HG03460 (cell line): ENCODE results near the gene COBL.

Experiments
- ATAC-seq: cut with Tn5 transposase; IDR thresholded peaks from one replicate; pipeline ENCODE4 v1.9.1; 2021; ENCODE audit not compliant: unreplicated experiment

Gene COBL

DNA sequence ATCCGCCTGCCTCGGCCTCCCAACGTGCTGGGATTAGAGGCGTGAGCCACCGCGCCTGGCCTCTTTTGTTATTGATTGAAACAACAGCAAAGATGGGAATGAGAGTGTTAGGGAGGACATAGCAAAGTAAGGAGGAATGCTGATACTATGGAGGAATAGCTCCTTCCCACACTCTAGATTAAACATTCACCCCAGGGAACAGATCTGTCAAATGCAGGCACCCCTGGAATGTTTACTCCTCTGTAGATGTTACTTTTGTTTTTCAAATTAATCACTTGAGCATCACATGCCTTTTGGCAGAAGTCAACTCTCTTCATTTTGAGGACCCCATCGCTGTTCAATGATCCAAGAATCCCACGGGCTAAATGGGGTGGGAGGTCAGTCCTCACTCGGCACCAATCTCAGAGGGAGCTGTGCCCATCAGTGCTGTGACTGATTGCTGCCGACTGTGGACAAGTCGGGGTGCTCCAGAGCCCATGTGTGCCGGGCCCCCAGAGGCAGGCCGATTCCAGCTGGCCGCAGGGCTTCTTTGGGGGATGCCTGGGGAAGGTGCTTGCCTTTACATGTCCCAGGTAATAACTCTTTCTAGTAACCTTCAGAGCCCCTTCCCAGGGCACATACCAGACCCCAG, 10.2 kb upstream of the COBL start:
- ATAC-seq: no peak

DNA sequence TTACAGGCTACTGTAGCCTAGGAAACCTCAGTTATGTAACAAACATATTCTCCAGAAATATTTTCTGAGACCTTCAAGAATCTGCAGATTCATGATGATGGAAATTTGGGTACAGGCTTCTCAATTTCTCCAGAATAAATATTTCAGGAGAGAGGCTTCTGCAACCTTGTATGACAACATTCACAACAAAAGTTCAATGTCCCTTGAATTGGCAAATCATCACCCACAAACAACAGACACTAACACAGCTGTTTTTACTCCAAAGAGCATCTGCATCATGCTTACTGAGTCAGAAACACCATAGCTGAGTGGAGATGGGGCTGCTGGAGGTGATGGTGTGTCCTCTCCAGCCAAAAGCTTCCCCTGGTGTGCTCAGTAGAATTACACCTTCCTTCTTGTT, 9.3 kb upstream of the COBL start:
- no peak for ATAC-seq

DNA sequence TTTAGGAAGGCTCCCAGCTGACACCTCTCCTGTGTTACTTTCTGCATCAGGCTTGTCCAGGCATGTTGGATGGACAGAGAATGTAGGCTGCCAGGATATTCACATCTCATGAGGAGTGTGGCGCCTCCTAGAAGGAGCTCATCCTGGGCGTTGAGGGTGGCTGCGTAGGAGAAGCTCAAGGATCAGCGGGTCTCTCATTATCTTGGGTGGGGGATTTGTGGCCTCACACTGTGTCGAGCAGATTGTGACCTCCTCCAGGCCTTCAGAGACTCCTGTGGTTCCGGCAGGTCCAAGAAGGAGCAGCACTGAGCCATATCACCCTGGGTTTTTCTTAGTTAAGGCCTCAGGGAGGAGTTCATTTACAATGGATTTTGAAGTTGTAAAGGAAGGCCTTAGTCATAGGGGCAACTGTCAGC, 8.7 kb upstream of the COBL start:
- ATAC-seq: no peak

GRCh38 chr7:51324206-51324898, 7.7 kb upstream of the COBL start:
- ATAC-seq: no peak

GRCh38 chr7:51321961-51322515, 5.4 kb upstream of the COBL start:
- ATAC-seq: no peak

DNA sequence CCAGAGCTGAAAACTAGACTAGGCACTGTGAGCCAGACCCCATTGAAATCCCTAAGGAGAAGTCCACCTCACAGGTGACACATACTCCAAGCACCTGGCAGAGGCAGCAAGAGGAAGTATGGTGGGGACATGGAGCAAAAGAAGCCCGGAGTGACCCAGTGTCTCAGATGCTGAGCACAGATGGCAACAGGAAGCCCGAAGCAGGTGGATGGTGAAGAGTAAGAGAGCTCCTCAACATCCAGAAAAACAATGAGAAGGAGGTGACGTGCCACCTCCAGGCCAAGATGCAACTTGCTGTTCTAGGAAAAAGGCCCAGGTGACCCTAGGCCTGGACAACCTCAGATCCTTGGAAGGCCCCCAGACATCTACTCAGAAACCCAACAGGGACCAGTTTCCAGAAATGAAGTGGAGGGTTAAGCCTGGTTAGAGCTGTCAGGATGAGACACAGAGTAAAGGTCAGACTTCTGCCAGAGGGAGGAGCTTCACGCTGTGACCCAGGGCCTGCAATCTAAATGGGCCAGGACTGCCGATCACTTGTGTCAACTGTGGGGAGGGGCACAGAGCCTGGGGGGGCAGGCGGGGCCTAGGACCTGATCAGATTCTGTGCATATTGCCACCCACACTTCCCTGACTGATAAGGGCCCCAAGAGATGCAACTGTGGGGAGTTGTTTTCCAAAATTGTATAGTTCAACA, 2.4 kb upstream of the COBL start:
- ATAC-seq: no peak

- ATAC-seq: no peak
These were observed 1.4 kb upstream of the COBL start for GRCh38 chr7:51318001-51318400.

DNA sequence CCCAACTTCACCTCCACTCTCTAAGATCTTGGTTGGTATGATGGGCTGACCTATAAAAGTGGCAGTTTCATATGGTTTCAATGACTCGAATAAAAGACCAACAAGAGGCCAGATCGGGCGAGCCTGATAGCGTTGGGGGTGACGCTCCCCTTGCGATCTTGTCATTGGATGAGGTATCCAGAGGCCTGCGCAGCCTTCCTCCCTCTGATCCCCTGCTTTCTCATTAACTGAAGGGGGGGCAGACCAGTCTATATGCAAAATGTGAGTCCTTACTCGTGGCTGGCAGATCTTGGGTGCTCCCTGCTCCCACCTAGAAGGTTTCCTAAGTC, 937 bp upstream of the COBL start:
- ATAC-seq: no peak

DNA sequence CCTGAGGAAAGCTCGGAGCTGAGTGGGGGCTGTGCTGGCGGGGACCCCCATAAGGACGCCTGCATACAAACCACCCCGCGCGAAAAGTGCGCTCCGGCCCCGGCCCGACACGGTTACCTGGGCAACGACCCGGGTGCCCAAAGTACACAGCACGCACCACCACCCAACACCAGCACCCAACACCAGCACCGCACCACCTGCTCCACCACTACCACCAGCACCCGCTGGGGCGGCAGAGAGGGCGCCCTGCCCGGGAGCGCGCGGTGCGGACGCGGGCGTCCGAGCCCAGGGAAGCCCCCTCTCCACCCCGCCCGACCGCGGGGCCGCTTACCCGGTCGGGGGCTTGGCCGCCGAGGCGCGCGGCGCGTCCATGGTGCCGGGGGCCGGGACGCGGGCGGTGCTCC, 345 bp downstream of the COBL start:
- no peak for ATAC-seq

GRCh38 chr7:51315393-51316261, 982 bp downstream of the COBL start:
- no peak for ATAC-seq

DNA sequence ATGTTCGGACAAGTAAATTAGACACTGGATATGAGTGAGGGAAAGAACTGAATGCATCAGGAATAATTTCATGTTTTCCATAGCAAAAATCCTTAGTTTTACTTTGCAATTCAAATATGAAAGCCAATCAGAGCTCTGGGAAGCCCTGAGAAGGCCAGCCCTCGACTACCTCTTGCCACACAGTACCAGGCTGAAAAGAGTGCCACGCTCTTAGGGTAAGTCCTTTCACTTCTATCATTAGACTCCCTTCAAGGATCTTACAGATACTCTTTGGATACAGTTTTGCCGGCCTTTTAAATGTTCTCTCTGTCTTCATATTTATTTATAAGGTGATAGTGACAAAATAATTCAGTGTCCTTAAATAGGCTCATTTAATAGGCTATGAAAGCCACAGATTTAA, 1.9 kb downstream of the COBL start:
- no peak for ATAC-seq

DNA sequence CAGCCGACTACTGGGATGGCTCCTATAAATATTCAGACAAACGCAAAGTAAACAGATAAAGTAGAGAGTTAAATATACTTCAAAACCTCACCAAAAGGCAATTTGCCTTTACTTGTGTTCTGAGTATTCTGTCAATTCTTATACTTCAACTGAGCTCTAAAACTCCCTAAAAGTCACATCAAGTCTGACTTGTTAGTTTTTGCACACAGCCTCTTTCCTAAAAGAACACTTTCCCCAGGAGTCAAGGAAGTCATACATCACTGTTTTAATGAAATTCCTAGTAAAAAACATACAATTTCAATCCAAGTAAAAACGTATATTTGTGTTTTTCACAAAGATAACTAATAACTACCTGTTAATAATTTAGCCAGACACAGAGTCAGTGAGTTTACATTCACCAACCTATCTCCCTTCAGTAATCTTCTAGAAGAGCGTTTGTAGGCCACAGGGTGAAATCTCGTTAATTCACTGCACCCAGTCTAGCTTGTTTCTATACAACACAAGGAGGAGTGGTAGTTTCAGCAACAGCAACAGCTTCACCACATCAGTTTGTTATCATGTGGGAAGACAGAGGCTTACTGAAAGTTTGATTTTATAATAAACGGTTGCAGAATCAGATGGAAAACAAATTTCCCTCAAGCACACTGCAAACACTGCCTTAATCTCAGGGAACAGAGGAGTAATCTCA, 2.7 kb downstream of the COBL start:
- no peak for ATAC-seq

GRCh38 chr7:51312951-51313737, 3.5 kb downstream of the COBL start:
- ATAC-seq: no peak

DNA sequence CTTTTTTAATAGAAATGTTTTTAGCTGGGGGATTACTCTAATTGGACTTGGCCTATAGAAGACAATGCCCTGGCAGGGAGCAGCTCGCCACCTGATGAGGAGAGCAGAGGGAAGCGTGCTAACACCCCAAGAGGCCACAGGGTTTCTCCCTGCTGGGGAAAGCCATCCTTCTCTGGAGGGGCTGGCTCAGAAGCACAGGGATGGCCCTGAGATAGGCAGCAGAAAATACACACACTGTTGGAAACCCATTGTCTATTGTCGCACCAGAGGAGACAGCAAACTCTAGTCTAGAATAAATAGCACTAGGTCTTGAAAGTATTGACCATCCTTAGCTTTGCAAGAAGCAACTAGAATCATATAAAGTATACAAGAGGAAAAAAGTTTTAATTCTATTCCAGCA, 5.4 kb downstream of the COBL start:
- ATAC-seq: no peak

DNA sequence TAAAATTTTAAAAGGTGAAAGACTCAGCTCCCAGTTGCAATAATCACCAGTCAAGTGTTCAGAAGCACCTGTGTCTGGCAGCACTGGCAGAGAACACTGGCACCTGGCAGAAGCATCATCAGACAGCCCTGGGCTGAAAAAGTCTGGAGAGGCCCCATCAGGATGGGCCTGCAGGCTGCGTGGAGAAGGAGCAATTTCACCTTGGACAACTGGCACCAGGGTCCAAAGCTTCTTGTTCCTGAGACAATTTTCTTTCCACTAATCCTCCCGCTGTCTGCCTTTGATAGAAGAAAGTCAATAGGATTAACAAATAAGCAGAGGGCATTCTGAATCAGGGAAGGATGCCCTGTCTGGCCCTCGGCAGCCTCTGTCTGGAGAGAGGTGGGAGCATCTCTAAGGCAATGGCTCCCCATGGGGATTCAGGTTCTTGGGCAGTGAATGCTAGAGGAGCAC, 6.5 kb downstream of the COBL start:
- no peak for ATAC-seq

DNA sequence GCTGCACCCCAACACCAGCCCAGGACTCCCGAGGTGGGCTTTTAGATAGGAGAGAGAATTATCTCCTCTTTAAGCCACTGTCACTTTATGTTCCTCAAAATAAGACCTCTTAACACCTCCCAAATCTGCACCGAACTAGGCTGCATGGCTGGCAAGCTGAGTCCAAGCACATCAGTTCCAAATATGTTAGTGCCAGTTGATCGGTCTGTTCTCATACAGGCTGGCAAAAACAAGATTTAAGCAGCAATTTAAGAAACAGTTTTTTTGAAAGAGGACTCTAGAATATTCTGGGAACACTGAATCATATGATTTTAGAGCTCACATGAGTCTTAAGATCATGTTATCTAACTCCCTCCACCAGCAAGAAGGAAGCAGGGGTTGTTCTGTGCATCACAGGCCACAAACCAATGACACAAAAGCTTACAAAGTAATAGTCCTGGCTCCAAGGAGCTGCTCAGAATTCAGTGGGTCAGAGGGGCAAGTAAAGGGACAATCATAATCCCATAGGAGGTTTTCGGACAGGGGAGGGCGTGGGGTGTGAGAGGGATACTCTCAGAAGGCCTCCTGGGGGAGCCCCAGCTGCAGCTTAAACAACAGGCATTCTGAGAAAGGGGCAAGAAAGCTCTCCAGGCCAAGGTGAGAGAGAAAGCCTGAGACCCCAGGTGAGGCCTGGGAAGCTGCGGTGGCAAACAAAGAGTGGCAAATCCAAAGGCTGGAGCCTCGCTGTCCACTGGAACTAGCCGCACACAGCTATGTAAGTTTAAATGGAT, 7.1 kb downstream of the COBL start:
- no peak for ATAC-seq

GRCh38 chr7:51308696-51309095, 7.9 kb downstream of the COBL start:
- ATAC-seq: no peak

- ATAC-seq: no peak
These were observed 8.3 kb downstream of the COBL start for GRCh38 chr7:51308265-51308664.

DNA sequence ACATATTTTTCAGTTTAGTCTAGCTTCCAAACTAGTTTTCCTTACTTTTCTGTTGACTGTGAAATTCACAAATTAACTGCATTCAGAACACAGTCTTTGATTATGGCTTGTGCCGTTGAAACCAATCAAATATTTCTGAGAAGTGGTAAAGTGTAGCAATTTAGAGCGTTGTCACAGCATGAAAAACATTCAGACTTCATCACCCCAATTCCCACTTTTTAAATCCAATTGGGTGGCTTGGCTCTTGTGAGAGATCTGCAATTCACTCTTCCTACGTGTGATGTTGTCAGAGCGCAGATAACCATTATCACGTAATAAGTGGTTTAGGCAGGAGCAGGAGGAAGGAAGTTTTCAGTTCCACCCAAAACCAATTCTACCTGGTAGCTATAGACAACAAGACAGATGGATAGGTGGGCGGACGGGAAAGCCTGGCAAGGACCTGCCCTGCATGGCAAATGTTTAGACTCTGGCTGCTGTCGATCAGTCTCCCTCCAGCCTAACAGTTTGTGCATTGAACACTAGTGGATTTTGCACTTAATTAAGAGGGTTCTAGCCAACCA, 8.9 kb downstream of the COBL start:
- no peak for ATAC-seq
